GM21786 (cell line): ENCODE data around the gene AGBL1.

ENCODE experiments used
- ATAC-seq: cut with Tn5 transposase; IDR thresholded peaks from one replicate; pipeline ENCODE4 v1.9.1; 2021; ENCODE audit not compliant: unreplicated experiment

AGBL1 gene

DNA sequence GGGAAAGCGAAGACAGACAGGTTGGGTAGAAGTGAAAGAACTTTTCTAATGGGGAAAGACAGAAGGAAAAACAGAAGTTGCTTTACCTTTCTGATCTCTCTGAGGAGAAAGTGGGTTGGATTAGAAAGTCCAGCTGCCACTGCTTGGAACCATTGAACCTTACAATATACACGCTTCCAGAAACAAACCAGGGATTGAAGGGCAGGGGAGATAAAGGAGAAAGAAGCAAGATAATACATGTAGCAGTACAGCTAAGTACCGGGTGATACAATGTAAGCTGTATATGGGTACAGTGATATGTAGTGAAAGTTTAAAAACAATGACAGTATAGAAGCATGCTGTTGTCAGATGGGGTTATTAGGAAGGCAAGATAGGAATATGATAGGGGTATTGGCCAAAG, 684.4 kb downstream of the AGBL1 start:
- ATAC-seq = no peak

DNA sequence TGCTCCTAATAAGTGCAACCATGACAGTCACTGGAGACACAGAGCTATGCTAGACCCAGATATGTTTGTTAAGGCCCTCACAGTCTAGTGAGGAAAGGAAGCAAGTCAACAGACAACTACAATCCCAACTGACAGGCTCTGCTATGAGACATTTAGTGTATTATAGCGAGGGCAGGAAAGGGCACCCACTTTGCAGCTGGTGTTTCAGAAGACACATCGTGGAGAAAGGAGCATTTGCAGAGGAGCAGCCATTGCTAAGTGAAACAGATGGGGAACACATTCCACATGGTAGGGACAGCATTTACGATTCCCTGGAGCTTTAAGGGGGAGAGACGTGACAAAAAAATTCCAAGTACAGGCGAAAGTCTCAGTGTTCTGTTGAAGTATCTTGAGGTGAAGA, 685.6 kb downstream of the AGBL1 start:
- no peak for ATAC-seq

DNA sequence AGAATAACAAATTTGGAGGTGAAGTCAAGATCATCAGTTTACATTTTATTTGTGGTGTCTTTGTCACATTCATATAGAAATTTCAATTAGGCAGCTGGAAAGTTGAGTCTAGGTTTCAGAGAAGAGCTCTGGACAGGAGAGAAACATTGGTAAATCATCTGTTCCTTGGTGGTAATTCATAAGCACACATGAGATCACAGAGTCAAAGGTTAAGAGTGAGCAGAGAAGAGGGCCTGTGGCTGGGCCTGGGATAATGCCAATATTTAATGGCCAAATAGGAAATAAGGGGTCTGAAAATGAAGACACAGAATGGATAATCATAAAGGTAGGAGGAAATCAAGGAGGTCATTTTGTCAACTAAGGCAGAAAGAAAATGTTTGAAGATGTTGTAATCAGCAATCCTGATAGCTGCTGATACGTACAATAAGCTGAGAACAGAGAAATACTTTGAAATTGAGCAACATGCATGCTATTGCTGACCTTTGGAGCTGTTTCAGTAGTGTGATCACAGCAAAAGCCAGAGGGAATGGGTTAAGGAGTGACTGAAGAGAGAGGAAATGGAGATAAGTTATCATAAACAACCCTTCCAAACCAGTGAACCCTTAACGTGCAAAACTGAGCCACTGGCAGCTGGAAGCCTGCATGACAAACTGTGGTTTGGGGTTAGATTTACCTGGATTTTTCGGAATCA, 692.8 kb downstream of the AGBL1 start:
- no peak for ATAC-seq

DNA sequence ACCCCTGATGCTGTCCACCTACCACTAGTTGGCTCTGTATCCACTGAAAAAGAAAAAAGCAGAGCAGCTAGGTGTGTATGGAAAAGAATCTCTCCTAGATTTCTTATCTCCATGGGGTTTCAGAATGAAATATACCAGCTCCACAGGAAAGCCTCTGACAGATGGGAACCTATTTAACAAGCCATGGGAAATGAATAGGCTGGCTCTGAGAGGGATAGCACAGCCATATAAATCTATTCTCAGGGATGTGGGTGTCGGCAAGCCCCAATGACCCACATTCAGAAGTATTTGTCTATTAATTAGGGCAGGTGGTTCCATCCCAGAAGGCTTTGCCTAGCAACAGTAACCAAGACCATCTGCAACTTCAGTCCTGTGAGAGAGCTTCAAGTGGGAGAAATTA, 694.1 kb downstream of the AGBL1 start:
- no peak for ATAC-seq

DNA sequence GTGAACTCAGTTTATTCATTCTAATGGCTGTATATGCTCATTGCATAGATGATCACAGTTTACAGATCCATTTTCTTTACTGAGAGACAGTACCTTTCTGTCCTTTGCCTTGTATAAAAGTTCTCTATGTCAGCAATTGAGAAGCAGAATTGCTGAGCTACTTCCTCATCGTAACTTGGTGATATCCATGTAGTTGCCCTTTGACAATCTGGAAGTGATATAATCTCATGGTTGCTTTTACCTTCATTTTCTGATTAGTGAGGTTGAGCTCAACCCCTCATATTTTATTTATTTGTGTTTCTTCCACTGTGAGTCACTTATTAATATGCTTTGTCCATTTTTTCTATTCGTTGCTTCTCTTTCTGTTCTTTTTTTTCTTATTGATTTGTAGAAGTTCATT, 696.5 kb downstream of the AGBL1 start:
- no peak for ATAC-seq

DNA sequence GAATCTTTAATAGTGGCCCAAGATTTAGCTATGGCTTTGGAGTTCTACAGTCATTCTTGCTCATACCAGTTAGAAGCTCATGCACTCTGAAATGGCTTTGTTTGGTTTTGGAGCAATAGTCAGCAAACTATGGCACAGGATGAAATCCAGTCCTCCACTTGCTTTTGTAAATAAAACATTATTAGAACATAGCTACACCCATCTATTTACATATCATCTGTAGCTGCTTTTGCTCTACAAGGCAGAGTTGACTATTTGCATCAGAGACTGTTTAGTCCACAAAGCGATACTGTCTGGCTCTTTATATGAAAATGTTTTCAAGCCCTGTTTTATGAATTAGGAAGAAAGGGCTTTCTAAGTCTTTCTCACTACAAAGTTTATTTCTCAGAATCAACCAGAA, 716.9 kb downstream of the AGBL1 start:
- ATAC-seq = no peak

DNA sequence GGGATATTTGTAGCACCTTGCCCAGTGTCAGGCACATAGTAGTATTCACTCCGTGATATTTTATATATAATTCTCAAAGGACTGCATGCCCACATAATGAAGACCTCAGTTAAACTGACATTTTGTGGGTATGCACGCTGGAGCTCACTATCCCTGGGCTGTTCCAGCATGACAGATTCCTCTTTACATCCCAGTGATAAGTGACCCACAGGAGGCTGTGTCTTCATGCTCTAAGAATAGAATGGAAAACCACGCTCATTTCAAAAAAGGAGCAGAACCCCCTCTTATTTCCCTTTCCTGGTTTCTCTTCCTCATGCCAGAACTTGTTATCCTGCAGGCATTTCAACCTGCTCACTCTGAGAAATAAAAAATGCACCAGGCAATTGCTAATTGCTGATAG, 717.5 kb downstream of the AGBL1 start:
- ATAC-seq = no peak

DNA sequence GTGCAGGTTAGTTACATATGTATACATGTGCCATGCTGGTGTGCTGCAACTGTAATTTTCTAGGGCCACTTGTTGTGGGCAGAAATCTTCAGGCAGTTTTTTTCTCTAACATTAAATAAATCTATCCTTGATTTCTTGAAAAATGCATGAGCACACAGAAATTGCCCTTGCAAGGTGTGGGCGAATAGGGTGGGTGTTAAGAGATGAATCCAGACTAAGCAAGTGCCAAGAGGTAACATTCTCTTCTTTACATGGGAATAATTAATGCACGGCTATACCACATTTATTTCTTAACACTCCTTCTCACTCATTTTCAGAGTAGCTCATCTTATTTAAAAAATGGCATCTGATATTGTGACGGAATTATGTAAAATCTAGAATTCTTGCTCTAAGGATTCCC, 719.6 kb downstream of the AGBL1 start:
- ATAC-seq = no peak

DNA sequence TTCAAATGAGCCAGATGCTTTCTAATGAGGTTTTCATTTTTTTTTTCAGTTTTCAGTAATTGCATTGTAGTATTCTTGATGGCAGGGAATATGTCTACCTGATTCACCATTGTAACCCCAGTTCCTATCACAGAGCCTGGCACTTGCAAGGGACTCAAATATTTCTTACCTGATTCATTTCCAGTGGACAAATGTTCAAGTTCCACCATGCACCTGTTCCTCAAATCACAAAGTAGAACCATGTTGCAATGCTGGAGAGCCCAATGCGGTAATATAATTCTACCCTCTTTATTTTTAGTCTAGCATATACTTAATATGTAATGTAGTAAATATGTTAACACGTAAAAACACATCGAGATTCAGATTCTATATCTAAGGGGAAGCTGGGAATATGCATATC, 722.6 kb downstream of the AGBL1 start:
- ATAC-seq = no peak

DNA sequence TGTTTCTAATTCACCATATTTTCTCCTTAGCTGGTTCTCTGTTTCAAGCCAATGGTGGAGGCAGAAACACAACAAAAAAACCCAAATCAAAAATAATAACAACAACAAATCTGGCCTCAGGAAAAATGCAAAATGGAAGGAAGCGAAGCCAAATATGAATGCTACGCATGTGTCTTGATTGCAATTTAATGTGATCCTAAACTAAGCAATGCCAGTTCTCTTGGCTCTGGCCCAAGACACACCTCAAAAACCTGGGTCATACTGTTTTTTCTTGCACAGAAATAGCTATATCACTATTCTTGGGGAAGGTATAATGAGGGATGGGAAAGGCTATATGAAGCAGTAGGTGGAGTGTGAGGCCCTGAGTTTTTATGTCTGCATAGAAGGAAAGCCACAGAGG, 724.7 kb downstream of the AGBL1 start:
- ATAC-seq = no peak

DNA sequence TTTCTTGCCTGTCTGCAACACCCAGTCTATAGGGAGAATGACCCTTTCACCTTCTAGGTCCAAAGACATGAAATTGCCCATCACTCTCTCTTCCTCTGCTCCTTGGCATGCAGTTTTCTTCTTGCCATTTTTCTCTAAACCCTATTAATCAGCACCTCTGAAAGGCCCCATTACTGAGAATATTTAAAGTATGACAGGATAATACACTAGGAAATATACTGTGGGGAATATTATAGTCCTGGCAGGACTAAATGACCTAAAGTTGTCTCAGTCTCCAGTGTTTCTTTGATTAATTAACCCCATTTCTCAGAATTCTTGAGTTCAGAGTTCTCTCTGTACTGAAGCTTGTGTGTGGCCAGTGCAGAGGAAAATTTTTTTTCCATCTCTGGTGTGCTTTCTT, 730.7 kb downstream of the AGBL1 start:
- ATAC-seq = no peak

DNA sequence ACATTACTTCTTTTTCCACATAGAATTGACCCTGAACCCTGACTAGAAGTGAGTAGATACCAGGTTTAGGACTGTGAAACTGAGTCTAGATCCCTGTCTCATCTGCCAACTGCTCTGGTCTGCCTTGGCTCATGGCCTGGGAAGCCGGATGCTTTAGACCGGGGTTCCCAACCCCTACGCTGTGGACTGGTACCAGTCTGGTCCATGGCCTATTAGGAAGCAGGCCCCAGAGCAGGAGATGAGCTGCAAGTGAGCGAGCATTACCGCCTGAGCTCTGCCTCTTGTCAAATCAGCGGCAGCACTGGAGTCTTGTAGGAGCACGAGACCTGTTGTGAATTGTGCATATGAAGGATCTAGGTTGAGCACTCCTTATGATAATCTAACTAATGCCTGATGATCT, 734.2 kb downstream of the AGBL1 start:
- ATAC-seq = no peak

DNA sequence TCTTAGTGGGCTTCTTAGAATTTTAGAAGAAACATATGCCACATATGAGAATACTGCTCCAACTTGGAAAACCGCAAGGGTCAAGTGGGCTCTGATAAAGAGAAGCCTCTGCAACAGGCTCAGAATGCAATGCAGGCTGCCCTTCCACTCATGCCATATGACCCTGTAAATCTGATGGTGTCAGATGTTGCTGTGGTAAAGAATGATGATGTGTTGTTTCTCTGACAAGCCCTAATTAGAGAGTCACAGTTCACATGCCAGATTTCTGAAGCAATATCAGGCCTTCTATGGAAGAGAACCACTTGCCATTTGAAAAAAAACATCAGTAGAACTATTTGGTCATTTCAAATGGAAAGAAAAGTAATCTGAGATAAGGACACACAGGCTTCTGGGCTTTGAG, 749.6 kb downstream of the AGBL1 start:
- ATAC-seq = no peak

DNA sequence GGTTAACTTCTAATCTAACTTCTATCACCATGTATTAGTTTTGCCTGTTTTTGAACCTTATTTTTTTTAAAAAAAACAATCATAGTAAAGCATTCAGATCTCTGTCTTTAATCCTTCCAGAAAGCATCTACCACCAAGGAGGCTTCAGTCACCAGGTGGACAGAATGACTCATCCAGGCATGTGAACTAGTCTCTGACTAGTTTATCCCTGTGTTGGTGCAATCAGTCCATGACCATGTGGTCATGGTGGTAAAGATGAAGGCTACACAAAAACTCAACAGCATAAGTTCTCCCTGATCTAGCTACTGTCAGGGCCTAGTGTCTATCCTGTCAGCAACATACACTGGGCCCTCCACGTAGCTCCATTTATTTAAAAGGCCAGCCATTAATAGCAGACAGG, 750.6 kb downstream of the AGBL1 start:
- no peak for ATAC-seq

DNA sequence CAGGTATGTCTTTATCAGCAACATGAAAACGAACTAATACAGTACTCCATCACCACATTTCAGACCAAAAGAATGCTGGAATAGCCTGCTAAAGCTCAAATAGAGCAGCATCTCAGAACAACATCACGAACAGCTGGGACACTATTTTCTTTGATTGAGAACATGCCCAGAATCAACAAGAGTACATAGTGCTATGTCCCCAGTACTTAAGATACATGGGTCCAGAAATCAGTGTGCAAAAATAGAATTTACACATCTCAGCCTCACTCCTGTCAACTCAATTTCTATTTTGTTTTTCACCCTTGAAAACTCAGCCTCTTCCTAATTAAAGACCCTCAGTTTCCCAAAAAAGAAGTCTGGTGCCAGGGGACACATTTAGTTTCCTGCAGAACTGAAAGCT, 753.9 kb downstream of the AGBL1 start:
- no peak for ATAC-seq

DNA sequence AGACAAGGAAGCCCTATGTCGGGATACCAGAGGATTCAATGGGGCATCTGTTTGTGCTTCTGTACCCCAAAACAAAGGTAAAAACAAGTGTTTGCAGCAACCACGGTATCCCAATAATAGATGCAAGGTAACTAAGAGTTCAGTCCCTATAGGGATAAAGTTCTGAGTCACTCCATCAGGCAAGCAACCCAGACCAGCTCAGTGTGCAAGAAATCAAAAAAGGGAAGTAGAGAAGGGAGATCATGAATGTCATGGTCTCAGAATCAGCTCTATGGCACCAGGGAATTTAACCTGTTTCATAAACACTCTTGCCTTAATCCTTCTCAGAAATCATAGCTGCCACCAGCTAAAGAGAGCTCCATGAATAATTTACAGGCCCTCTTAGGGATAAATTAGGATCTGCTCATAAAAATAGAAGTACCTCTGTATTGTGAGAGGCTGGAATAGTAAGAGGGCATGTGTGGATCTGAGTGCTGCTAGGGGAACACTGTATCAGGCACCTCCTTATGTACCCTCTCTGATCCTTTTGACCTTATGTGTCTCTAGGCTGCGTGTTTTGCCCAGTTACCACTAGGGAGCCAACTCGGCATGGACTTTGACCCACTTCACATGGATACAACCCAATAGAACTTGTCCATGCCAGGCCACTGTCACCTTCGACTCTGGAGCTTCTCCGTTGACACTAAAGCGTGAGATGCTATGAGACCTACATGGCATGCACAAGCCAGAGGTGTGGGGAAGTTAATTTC, 754.6 kb downstream of the AGBL1 start:
- ATAC-seq = no peak

DNA sequence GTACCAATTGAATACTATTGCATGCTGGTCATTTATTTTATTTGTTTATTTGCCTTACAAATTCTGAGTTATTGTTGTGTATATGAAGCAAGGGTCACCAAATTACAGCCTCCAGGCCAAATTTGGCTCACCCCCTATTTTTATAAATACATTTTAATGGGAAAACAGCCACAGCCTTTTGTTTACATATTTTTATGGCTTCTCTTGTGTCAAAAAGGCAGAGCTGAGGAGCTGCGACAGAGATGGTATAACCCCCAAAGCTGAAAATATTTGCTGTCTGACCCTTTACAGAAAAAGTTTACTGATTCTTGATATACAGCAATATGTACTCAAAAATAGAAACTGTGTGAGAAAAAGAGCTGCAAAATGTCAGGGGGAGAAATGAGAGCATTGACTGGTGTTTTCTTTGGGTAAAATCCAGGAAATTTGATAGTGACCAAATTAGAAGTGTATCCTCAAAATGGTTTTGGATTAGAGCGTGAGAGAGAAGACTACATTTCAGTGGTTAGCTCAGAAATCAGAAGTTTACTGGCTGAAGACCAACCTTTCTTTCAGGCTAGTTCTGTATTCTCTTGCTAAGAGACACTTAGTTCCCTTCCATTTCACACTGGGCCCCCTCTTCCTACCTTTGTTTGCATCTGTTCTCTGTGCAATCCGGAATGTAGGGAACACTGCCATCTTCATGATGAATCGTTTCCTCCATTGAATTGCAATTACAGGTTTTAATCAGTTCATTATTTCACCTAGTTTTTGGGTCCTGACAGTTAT, 757.8 kb downstream of the AGBL1 start:
- no peak for ATAC-seq

DNA sequence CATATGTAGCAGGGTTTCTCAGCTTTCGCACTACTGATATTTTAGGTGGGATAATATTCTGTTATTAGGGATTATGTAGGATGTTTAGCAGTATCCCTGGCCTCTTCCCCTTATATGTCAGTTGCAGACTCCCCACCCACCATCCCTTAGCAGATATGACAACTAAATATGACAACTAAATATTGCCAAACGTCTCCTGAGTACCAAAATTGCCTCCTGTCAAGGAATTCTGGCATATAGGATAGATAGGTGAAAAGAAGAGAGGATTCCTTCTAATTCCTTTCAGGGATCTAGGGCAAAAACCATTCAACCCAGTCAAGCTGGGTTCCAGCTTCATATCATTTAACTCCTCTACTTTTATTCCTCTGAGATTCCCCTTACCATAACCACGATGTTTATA, 759.8 kb downstream of the AGBL1 start:
- no peak for ATAC-seq

DNA sequence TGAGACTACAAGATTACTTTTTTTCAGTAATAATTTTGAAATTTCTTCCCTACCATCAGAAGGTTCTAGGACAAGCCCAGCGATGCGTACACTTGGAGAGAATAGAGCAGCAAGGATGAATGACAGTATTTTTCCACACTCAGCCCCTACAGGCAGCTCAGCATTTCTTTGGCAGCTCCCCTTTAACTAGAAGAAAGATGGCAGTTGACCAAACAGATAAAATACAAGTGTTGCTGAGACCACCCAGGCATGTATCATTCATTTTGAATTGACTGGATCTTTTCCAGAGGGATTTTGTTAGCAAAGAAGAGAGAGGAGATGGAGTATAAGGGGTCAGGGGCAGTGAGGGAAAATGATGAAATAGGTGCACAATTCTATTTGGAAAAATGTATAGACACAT, 761.3 kb downstream of the AGBL1 start:
- no peak for ATAC-seq

DNA sequence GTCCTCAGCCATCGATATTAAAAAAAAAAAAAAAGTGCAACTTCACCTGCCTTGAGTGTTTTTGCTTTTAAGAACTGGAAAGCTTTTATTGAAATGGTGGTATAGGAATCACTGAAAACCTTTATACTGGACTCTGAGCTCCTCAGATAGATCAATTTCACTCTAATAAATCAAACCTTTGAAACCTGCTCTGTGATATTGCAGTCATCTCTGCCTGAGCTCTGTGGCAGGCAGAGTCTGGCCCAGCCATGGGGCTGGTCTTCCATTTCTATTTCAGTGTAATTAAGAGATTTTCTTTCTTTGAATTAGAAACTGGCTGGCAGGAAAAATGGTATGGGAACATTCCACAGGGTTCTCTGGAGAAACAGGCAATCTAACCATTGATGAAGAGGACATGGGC, 762.5 kb downstream of the AGBL1 start:
- ATAC-seq = no peak

DNA sequence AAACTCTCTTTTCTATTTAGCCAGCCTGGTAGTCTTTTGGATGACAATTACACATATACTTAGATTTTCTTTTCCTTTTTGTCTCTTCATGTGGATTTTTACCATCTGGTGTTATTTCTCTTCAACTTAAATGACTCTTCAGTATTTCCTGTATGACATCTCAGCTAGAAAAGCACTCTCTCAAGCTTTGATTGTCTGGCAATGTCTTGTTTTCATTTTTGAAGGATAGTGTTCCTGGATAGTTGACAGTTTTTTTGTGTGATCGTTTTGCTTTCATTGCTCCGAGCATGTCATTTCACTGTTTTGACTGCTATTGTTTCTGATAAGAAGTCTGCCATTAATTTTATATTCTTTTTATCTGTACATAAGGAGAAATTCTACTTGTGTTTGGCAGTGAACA, 766.4 kb downstream of the AGBL1 start:
- no peak for ATAC-seq

DNA sequence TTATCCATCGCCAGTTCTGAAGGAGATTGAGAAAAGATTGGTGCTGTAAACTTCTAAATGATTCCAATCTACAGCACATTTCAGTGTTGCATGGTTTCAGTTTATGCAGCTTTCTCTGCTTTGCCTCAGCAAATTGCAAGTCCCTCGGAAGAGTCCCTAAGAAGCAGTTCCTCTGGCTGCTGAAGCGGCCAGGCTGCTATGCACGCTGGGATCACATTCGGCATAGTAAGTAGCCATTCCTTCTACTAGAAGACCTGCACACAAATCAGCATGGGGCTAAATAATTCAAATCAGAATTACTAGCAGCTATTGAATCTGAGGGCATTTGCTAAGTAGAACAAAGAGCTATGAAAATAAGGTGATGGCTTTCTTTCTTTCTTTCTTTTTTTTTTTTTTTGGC, 769.5 kb downstream of the AGBL1 start:
- ATAC-seq = no peak
